Spleen (tissue), 7 donors: Measurements from ENCODE around the gene RASA3.

Experiments
- POLR2AphosphoS5 ChIP-seq, 3 donors: sonication (generic); formaldehyde crosslinking; IDR thresholded peaks; one replicate each; pipeline ENCODE4 v1.5.1; 2017; ENCODE audit warnings: antibody characterized with exemption in 3 of 3
- TF ChIP-seq, protein P1 (sequence below), 11 experiments: fragments of 200-600 bp in 7 of 11; fragments of 450-650 bp in 4 of 11; sonication (generic) in 4 of 11; IDR thresholded peaks in 8 of 11; conservative IDR thresholded peaks in 3 of 11; 1 replicate in 7 of 11; 2 replicates in 4 of 11; pipeline versions ENCODE4 v1.4.0 to v1.8.0; 2016 to 2021; ENCODE audit warnings: antibody characterized with exemption in 11 of 11, inconsistent platforms in 4 of 11, mild to moderate bottlenecking in 1 of 11
- donor health status: DM: no; HTN: no; CAD: no; lungs with moderate emphysema.
- donor health status: DM: no; HTN: no; CAD: no.
- donor health status: DM: no; HTN: no; CAD: no.

DNA sequence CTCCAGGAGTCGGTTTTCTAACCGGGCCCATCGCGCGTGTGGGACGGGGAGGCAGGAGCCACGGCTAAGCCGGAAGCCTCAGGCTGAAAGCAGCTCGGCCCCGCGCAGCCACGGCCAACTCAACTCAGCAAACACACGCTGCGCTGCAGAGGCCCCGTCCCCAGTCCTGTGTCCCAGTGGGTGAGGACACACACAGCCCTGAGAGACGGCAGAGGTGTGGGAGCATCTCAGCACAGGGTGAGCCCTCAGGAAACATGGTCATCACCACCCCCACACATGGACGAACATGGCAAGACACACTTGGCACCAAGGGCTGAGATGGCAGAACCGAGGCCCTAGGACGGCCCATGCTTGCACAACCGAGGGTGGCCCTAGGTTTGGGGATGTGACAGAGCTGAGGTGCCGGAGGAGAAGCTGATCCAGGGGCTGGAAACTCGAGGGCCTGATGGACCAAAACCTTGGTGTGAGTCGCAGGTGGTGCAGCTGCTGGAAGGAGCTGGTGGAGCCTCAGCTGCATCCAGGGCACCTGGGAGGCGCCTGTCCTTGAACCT lies 129.6 kb downstream of the RASA3 start:
- TF ChIP-seq, protein P1, sequence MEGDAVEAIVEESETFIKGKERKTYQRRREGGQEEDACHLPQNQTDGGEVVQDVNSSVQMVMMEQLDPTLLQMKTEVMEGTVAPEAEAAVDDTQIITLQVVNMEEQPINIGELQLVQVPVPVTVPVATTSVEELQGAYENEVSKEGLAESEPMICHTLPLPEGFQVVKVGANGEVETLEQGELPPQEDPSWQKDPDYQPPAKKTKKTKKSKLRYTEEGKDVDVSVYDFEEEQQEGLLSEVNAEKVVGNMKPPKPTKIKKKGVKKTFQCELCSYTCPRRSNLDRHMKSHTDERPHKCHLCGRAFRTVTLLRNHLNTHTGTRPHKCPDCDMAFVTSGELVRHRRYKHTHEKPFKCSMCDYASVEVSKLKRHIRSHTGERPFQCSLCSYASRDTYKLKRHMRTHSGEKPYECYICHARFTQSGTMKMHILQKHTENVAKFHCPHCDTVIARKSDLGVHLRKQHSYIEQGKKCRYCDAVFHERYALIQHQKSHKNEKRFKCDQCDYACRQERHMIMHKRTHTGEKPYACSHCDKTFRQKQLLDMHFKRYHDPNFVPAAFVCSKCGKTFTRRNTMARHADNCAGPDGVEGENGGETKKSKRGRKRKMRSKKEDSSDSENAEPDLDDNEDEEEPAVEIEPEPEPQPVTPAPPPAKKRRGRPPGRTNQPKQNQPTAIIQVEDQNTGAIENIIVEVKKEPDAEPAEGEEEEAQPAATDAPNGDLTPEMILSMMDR (IDR thresholded peaks at IDR 0.05 in 8 of 11, conservative IDR thresholded peaks at IDR 0.05 in 3 of 11): no peak
- peak; percentile 29 to 56 (median 30) for TF ChIP-seq POLR2AphosphoS5 (IDR thresholded peaks at IDR 0.05)
